GM23338 (cell line): ENCODE data around the gene AMFR. TPM values are rescaled to one million over a fixed set of nuclear protein-coding genes. Genes with fewer than 3 reads are reported as not detected.

Experiments used
- ATAC-seq: fragments of 200-7000 bp; cut with Tn5 transposase; 3 replicates; pipeline ENCODE4 v1.9.1; 2020
- DNase-seq: peaks from one replicate; pipeline ENCODE4 v3.0.0-alpha.2; 2015; ENCODE audit warnings: low spot score
- H2AFZ ChIP-seq: fragments of 200-600 bp; sonication (generic); 2 replicates; pipeline ENCODE4 v1.8.0; 2016; ENCODE audit warnings: antibody characterized with exemption, mild to moderate bottlenecking, moderate library complexity
- H3F3A ChIP-seq: fragments of 200-600 bp; sonication (generic); replicated peaks from 2 replicates; pipeline ENCODE4 v1.8.0; 2017; ENCODE audit warnings: antibody characterized with exemption, mixed run types, low read depth
- H3K27ac ChIP-seq: fragments of 200-600 bp; sonication (generic); 2 replicates; pipeline ENCODE4 v1.6.1; 2016; ENCODE audit warnings: low read depth
- H3K27me3 ChIP-seq: fragments of 200-600 bp; sonication (generic); 2 replicates; pipeline ENCODE4 v1.8.0; 2016; ENCODE audit warnings: mild to moderate bottlenecking, mixed run types, moderate library complexity; ENCODE audit not compliant: insufficient read depth
- H3K36me3 ChIP-seq: fragments of 200-600 bp; sonication (generic); 2 replicates; pipeline ENCODE4 v1.8.0; 2016; ENCODE audit warnings: mild to moderate bottlenecking; ENCODE audit not compliant: insufficient read depth
- H3K4me1 ChIP-seq: fragments of 200-600 bp; sonication (generic); 2 replicates; pipeline ENCODE4 v1.8.0; 2016; ENCODE audit warnings: mild to moderate bottlenecking, moderate library complexity; ENCODE audit not compliant: insufficient read depth
- H3K4me2 ChIP-seq: fragments of 200-600 bp; sonication (generic); 2 replicates; pipeline ENCODE4 v1.7.1; 2017; ENCODE audit warnings: mixed run types
- H3K4me3 ChIP-seq: fragments of 200-600 bp; sonication (generic); 2 replicates; pipeline ENCODE4 v1.6.1; 2016; ENCODE audit warnings: mixed run types
- H3K79me2 ChIP-seq: fragments of 200-600 bp; sonication (generic); replicated peaks from 2 replicates; pipeline ENCODE4 v1.8.0; 2017; ENCODE audit warnings: mild to moderate bottlenecking; ENCODE audit not compliant: insufficient read depth
- H3K9me2 ChIP-seq: fragments of 200-600 bp; sonication (generic); 2 replicates; pipeline ENCODE4 v1.8.0; 2017; ENCODE audit not compliant: insufficient read depth
- H4K20me1 ChIP-seq: fragments of 200-600 bp; sonication (generic); replicated peaks from 2 replicates; pipeline ENCODE4 v1.8.0; 2017; ENCODE audit warnings: mild to moderate bottlenecking; ENCODE audit not compliant: insufficient read depth
- H3K27ac Mint-ChIP-seq: 2 replicates; pipeline ENCODE4 v1.8.0; 2020; ENCODE audit warnings: inconsistent platforms, mild to moderate bottlenecking, moderate library complexity, mixed read lengths
- H3K27me3 Mint-ChIP-seq: 3 replicates; pipeline ENCODE4 v1.8.0; 2022; ENCODE audit warnings: low read depth, mild to moderate bottlenecking, moderate library complexity, mixed read lengths, inconsistent platforms; ENCODE audit not compliant: insufficient read depth, poor library complexity
- H3K36me3 Mint-ChIP-seq: 3 replicates; pipeline ENCODE4 v1.8.0; 2021; ENCODE audit warnings: low read depth, mild to moderate bottlenecking, inconsistent platforms, moderate library complexity, mixed read lengths
- H3K4me1 Mint-ChIP-seq: 3 replicates; pipeline ENCODE4 v1.8.0; 2020; ENCODE audit warnings: mild to moderate bottlenecking, inconsistent platforms, mixed read lengths
- H3K4me3 Mint-ChIP-seq: 3 replicates; pipeline ENCODE4 v1.8.0; 2021; ENCODE audit warnings: moderate library complexity, mild to moderate bottlenecking, inconsistent platforms, mixed read lengths
- H3K9me3 Mint-ChIP-seq: 3 replicates; pipeline ENCODE4 v1.8.0; 2020; ENCODE audit warnings: moderate library complexity, mild to moderate bottlenecking, inconsistent platforms, mixed read lengths
- CREB1 ChIP-seq: fragments of 250-450 bp; sonication (Bioruptor Pico); IDR thresholded peaks from 2 replicates; pipeline ENCODE4 v1.5.0; 2020; ENCODE audit warnings: low read depth, mild to moderate bottlenecking, moderate library complexity
- CTCF ChIP-seq, 2 experiments: fragments of 200-600 bp in 1 of 2; sonication (generic) in 1 of 2; conservative IDR thresholded peaks; 2 replicates each; pipeline versions ENCODE4 v1.5.1 to v1.6.1; 2016 to 2017; ENCODE audit warnings: antibody characterized with exemption in 2 of 2, low read depth in 2 of 2, mild to moderate bottlenecking in 2 of 2, moderate library complexity in 1 of 2
- EZH2 ChIP-seq: fragments of 200-600 bp; sonication (generic); IDR thresholded peaks from one replicate; pipeline ENCODE4 v1.8.0; 2017; ENCODE audit warnings: antibody characterized with exemption, mild to moderate bottlenecking, low read depth; ENCODE audit not compliant: unreplicated experiment
- EZH2phosphoT487 ChIP-seq: fragments of 200-600 bp; sonication (generic); IDR thresholded peaks from one replicate; pipeline ENCODE4 v1.8.1; 2018; ENCODE audit warnings: antibody characterized with exemption; ENCODE audit not compliant: unreplicated experiment
- JUNB ChIP-seq: IDR thresholded peaks from one replicate; pipeline ENCODE4 v1.6.1; 2016; ENCODE audit warnings: antibody characterized with exemption; ENCODE audit not compliant: unreplicated experiment
- POLR2AphosphoS5 ChIP-seq: IDR thresholded peaks from 2 replicates; pipeline ENCODE4 v1.6.1; 2016; ENCODE audit warnings: antibody characterized with exemption, low read depth
- REST ChIP-seq: IDR thresholded peaks from one replicate; pipeline ENCODE4 v1.6.1; 2018; ENCODE audit warnings: antibody characterized with exemption; ENCODE audit not compliant: unreplicated experiment
- STAT1 ChIP-seq: IDR thresholded peaks from one replicate; pipeline ENCODE4 v1.6.1; 2016; ENCODE audit warnings: antibody characterized with exemption; ENCODE audit not compliant: unreplicated experiment
- ZNF114 ChIP-seq: fragments of 250-450 bp; sonication (Bioruptor Pico); IDR thresholded peaks from 2 replicates; pipeline ENCODE4 v1.5.0; 2020; ENCODE audit warnings: mild to moderate bottlenecking, moderate library complexity
- ZNF331 ChIP-seq: fragments of 250-450 bp; sonication (Bioruptor Pico); IDR thresholded peaks from 2 replicates; pipeline ENCODE4 v1.5.0; 2020; ENCODE audit warnings: low read depth, mild to moderate bottlenecking, moderate library complexity
- ZNF462 ChIP-seq: fragments of 250-450 bp; sonication (Bioruptor Pico); IDR thresholded peaks from 2 replicates; pipeline ENCODE4 v1.5.0; 2020; ENCODE audit warnings: mild to moderate bottlenecking, moderate library complexity
- polyA plus RNA-seq: library from polyadenylated mRNA; unstranded; fragments of >200 nt; fragmentation: Nextera tagmentation; extraction: Ambion mirVana; gene quantifications from 2 replicates; pipeline ENCODE4 v1.2.1, GENCODE V29; 2016
- total RNA-seq: library from RNA; depleted of rRNA; stranded (reverse); fragments of >200 nt; shearing (Covaris generic); gene quantifications from 2 replicates; pipeline ENCODE4 v1.2.3, GENCODE V29; 2014
- TF ChIP-seq, protein P1 (sequence below): IDR thresholded peaks from 2 replicates; pipeline ENCODE4 v1.6.1; 2016; ENCODE audit warnings: antibody characterized with exemption

The AMFR gene
- total and polyA plus RNA-seq, 2 experiments from 2014 or later: 9.0 to 41.1 TPM

GRCh38 chr16:56328276-56329022, 96.9 kb downstream of the AMFR start:
- Histone ChIP-seq H3K27me3 (no peaks in the 10 kb centered on the region), H3K79me2 (no peaks in the 10 kb centered on the region), H3K27ac (no peak overlapping the region), H3F3A (no peaks in the 10 kb centered on the region), H3K36me3 (no peaks in the 10 kb centered on the region), H3K4me2 (no peak overlapping the region), H4K20me1 (no peaks in the 10 kb centered on the region; the same call in 1 of the 2 replicates), H2AFZ (no peak overlapping the region), H3K4me3 (no peak overlapping the region), H3K4me1 (no peaks in the 10 kb centered on the region), H3K9me2 (no peaks in the 10 kb centered on the region)
- H3K36me3 Mint-ChIP-seq: peaks cover 3% of the 10 kb centered on the region; the same call in 1 of the 3 replicates
- no peaks in the 10 kb centered on the region for H3K9me3 Mint-ChIP-seq
- H3K4me1 Mint-ChIP-seq: no peaks in the 10 kb centered on the region; the same call in 2 of the 3 replicates
- H3K27ac Mint-ChIP-seq: no peak overlapping the region
- TF ChIP-seq ZNF462 (CRISPR knock-in tag) (no peak), CTCF (conservative IDR thresholded peaks at IDR 0.05; ENCODE audit: low read depth in 2 of 2) (no peak), EZH2 (no peak), JUNB (no peak), ZNF331 (CRISPR knock-in tag) (no peak), EZH2phosphoT487 (no peak), CREB1 (CRISPR knock-in tag) (no peak), ZNF114 (no peak), REST (no peak), STAT1 (no peak), POLR2AphosphoS5 (no peak)
- TF ChIP-seq, protein P1, sequence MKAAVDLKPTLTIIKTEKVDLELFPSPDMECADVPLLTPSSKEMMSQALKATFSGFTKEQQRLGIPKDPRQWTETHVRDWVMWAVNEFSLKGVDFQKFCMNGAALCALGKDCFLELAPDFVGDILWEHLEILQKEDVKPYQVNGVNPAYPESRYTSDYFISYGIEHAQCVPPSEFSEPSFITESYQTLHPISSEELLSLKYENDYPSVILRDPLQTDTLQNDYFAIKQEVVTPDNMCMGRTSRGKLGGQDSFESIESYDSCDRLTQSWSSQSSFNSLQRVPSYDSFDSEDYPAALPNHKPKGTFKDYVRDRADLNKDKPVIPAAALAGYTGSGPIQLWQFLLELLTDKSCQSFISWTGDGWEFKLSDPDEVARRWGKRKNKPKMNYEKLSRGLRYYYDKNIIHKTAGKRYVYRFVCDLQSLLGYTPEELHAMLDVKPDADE: no peak
- no peak for ATAC-seq
- H3K27me3 Mint-ChIP-seq: peaks cover 8% of the 10 kb centered on the region
- H3K4me3 Mint-ChIP-seq: no peak overlapping the region
- no peak for DNase-seq
